ENCODE measurements around the gene CREB3L2. TPM values are rescaled to one million over a fixed set of nuclear protein-coding genes. Genes with fewer than 3 reads are reported as not detected.

CREB3L2 gene
- total RNA-seq, 3 donors from 2014 or later (not counting 1 experiment from before 2014, with no cell fraction given): 45.9 to 54.6 (median 52.5) TPM

DNA sequence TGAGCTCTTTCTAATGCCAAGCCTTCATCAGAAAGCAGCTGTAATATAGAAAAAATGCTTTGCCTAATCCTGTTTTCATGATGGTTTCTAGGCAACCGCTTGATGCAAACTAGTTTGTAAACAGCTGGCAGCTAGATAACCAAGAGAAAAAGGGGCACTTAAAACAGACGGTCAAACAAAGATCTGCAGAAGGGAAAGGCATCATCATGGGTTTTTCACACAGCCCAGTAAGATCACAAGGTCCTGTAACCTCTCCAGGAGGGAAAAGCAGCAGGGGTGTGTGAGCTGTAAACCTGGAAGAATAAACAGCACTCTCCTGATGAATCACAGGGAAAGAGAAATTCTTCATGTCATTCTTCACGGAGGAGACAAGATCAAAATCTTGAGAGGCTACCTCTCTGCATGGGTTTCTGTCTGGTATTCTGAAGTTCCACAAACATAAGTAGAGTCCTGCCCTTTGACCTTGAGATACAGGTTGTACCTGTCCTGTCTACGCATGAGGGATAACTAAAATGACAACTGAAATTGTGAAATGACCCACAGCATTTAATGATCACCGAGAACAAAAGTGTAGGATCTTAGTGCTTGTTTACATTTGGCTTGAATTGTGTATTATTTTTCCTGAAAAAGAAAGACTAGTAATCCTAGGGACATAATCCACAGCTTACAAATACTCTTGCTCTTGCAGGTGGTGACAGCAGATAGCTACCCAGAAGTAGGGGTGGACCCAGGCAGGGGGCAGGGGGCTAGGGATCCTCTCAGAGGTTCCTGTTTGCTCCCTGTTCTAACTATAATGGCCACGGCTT, 48.0 kb downstream of the CREB3L2 start:
- no peak overlapping the region for H3K27ac ChIP-seq (ENCODE audit: low read length)
- Mint-ChIP-seq H3K27me3 (ENCODE audit: low read depth in 2 of 2) (no peaks in the 10 kb centered on the region), H3K4me1 (peaks cover 24 to 25% of the 10 kb centered on the region in 2 donors)

DNA sequence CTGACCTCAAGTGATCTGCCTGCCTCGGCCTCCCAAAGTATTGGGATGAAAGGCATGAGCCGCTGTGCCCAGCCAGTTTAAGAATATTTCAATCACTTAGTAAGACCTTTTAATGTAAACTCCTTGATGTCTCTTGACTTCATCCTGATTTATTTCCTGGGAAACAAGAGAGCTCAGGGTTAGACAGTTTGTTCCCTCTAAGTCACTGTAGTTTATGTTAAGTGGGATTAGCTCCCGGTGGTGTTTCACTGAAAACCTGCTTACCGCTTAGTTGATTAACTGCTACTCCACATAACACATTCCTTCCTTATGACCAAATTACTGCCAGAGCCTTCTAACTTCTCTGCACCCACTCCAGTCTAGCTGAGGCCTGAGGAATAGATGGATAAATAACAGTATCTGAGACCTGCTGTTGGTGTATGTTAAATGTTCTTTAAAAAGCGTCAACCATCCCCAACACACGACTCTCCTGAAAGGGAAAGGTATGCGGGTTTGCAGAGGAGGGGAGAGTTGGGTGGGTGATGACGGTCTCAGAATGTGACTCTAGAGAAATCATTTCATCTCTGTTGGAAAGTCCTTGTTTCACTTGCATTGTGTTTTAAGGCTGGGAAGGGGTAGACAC, 48.7 kb downstream of the CREB3L2 start:
- H3K36me3 Mint-ChIP-seq: no peaks in the 10 kb centered on the region
- peak overlapping the region in 1 of 2 donors; percentile 13 for H3K27ac Mint-ChIP-seq
- H3K4me1 Mint-ChIP-seq: peaks cover 28 to 29% of the 10 kb centered on the region in 2 donors
- Histone ChIP-seq H3K9me3 (ENCODE audit: control insufficient read depth, insufficient read depth, low read length) (no peaks in the 10 kb centered on the region), H3K4me1 (ENCODE audit: control insufficient read depth, insufficient read depth, low read length) (no peaks in the 10 kb centered on the region), H3K27ac (ENCODE audit: low read length) (no peak overlapping the region), H3K27me3 (ENCODE audit: control insufficient read depth, insufficient read depth, low read length) (no peaks in the 10 kb centered on the region), H3K36me3 (ENCODE audit: control insufficient read depth, insufficient read depth, low read length) (no peaks in the 10 kb centered on the region), H3K4me3 (ENCODE audit: low read length) (no peak overlapping the region)
- intact Hi-C loops (cut with micrococcal nuclease): no loop called here
- no peaks in the 10 kb centered on the region for H3K9me3 Mint-ChIP-seq
- TF ChIP-seq CTCF (IDR thresholded peaks at IDR 0.05): no peak
- no peak for DNase-seq
- WGBS (ENCODE audit: insufficient coverage): 100% methylated on average over 7 of the region's 8 CpGs
- no peak for ATAC-seq
- no peak overlapping the region for H3K4me3 Mint-ChIP-seq
- H3K27me3 Mint-ChIP-seq (ENCODE audit: low read depth in 2 of 2): no peaks in the 10 kb centered on the region

More for the DNA sequence above, 48.0 kb downstream of the CREB3L2 start:
- no peak for ATAC-seq
- no peak for DNase-seq
- no peaks in the 10 kb centered on the region for H3K36me3 Mint-ChIP-seq
- H3K4me3 Mint-ChIP-seq: no peak overlapping the region
- no peak for TF ChIP-seq CTCF (IDR thresholded peaks at IDR 0.05)
- H3K27ac Mint-ChIP-seq: peak overlapping the region in 1 of 2 donors; percentile 13
- intact Hi-C loops (cut with micrococcal nuclease): no loop called here
- no peaks in the 10 kb centered on the region for H3K4me1 ChIP-seq (ENCODE audit: control insufficient read depth, insufficient read depth, low read length)
- 81% methylated on average over 6 of the region's 6 CpGs for WGBS (ENCODE audit: insufficient coverage)
- H3K36me3 ChIP-seq (ENCODE audit: control insufficient read depth, insufficient read depth, low read length): no peaks in the 10 kb centered on the region
- no peaks in the 10 kb centered on the region for H3K27me3 ChIP-seq (ENCODE audit: control insufficient read depth, insufficient read depth, low read length)
- H3K9me3 Mint-ChIP-seq: no peaks in the 10 kb centered on the region
- H3K9me3 ChIP-seq (ENCODE audit: control insufficient read depth, insufficient read depth, low read length): no peaks in the 10 kb centered on the region
- no peak overlapping the region for H3K4me3 ChIP-seq (ENCODE audit: low read length)

GRCh38 chr7:137952426-137952805, 49.5 kb downstream of the CREB3L2 start:
- Mint-ChIP-seq H3K4me3 (no peak overlapping the region), H3K27me3 (ENCODE audit: low read depth in 2 of 2) (no peaks in the 10 kb centered on the region)
- 96% methylated on average over 2 of the region's 2 CpGs for WGBS (ENCODE audit: insufficient coverage)

More at GRCh38 chr7:137952426-137952805, 49.5 kb downstream of the CREB3L2 start:
- H3K9me3 Mint-ChIP-seq: no peaks in the 10 kb centered on the region
- peaks cover 31 to 35% of the 10 kb centered on the region in 2 donors for H3K4me1 Mint-ChIP-seq
- Histone ChIP-seq H3K9me3 (ENCODE audit: control insufficient read depth, insufficient read depth, low read length) (no peaks in the 10 kb centered on the region), H3K27ac (ENCODE audit: low read length) (no peak overlapping the region), H3K4me1 (ENCODE audit: control insufficient read depth, insufficient read depth, low read length) (no peaks in the 10 kb centered on the region), H3K27me3 (ENCODE audit: control insufficient read depth, insufficient read depth, low read length) (no peaks in the 10 kb centered on the region), H3K36me3 (ENCODE audit: control insufficient read depth, insufficient read depth, low read length) (no peaks in the 10 kb centered on the region), H3K4me3 (ENCODE audit: low read length) (no peak overlapping the region)
- no peak overlapping the region for H3K27ac Mint-ChIP-seq
- TF ChIP-seq CTCF (IDR thresholded peaks at IDR 0.05): no peak
- no peaks in the 10 kb centered on the region for H3K36me3 Mint-ChIP-seq
- DNase-seq: no peak
- intact Hi-C loops (cut with micrococcal nuclease): no loop called here
- no peak for ATAC-seq

Data from natural killer cell (primary cell).